Fibroblast of lung (primary cell): ENCODE measurements around the gene MPV17L2. TPM values are rescaled to one million over a fixed set of nuclear protein-coding genes. Genes with fewer than 3 reads are reported as not detected.

Source experiments
- DNase-seq, 2 donors: peaks; one replicate each; pipeline versions ENCODE4 v3.0.0 to v3.0.0-alpha.2; 2010; ENCODE audit warnings: low read depth in 2 of 2
- H2AFZ ChIP-seq: 2 replicates; pipeline ENCODE4 v1.5.1; 2012; ENCODE audit warnings: low read length, control low read depth, inconsistent platforms
- H3K27ac ChIP-seq: 2 replicates; pipeline ENCODE4 v1.5.1; 2011; ENCODE audit warnings: low read length, control low read depth; ENCODE audit not compliant: insufficient read depth
- H3K27me3 ChIP-seq: 2 replicates; pipeline ENCODE4 v1.5.1; 2011; ENCODE audit warnings: mild to moderate bottlenecking, low read length; ENCODE audit not compliant: control insufficient read depth, insufficient read depth
- H3K36me3 ChIP-seq: 2 replicates; pipeline ENCODE4 v1.5.1; 2011; ENCODE audit warnings: low read length; ENCODE audit not compliant: control insufficient read depth, insufficient read depth
- H3K4me1 ChIP-seq: 2 replicates; pipeline ENCODE4 v1.5.1; 2011; ENCODE audit warnings: low read length; ENCODE audit not compliant: control insufficient read depth, insufficient read depth; ENCODE audit errors: extremely low read depth
- H3K4me2 ChIP-seq: 2 replicates; pipeline ENCODE4 v1.5.1; 2011; ENCODE audit warnings: low read length, control low read depth; ENCODE audit not compliant: insufficient read depth; ENCODE audit errors: extremely low read depth
- H3K4me3 ChIP-seq, 4 experiments: fragments of 200-600 bp in 1 of 4; sonication (generic) in 1 of 4; replicated peaks in 1 of 4; 2 replicates each; pipeline ENCODE4 v1.5.1; 2011 to 2016; ENCODE audit warnings: low read length in 4 of 4, low read depth in 3 of 4, mild to moderate bottlenecking in 3 of 4, control low read depth in 2 of 4, inconsistent platforms in 1 of 4, mixed read lengths in 1 of 4; ENCODE audit not compliant: insufficient read depth in 1 of 4; ENCODE audit errors: control extremely low read depth in 1 of 4
- H3K79me2 ChIP-seq: 2 replicates; pipeline ENCODE4 v1.5.1; 2012; ENCODE audit warnings: mild to moderate bottlenecking, low read length, inconsistent platforms; ENCODE audit not compliant: control insufficient read depth, insufficient read depth
- H3K9ac ChIP-seq: 2 replicates; pipeline ENCODE4 v1.5.1; 2011; ENCODE audit warnings: mild to moderate bottlenecking, low read length, control low read depth; ENCODE audit not compliant: insufficient read depth
- H3K9me3 ChIP-seq: 2 replicates; pipeline ENCODE4 v1.5.1; 2012; ENCODE audit warnings: low read depth, low read length; ENCODE audit not compliant: control insufficient read depth, insufficient read depth
- H4K20me1 ChIP-seq: 2 replicates; pipeline ENCODE4 v1.5.1; 2011; ENCODE audit warnings: low read length; ENCODE audit not compliant: control insufficient read depth, insufficient read depth; ENCODE audit errors: extremely low read depth
- CTCF ChIP-seq, 2 donors: IDR thresholded peaks in 1 of 2; conservative IDR thresholded peaks in 1 of 2; 1 replicate in 1 of 2; 2 replicates in 1 of 2; pipeline ENCODE4 v1.5.1; 2011 to 2012; ENCODE audit warnings: low read length in 2 of 2, control low read depth in 1 of 2, inconsistent platforms in 1 of 2, low read depth in 1 of 2, mild to moderate bottlenecking in 1 of 2
- EZH2 ChIP-seq: IDR thresholded peaks from 2 replicates; pipeline ENCODE4 v1.5.1; 2012; ENCODE audit warnings: low read length, control low read depth, mild to moderate bottlenecking; ENCODE audit errors: missing control alignments
- polyA plus RNA-seq, 2 donors: library from polyadenylated mRNA; depleted of rRNA in 1 of 2; stranded (reverse) in 1 of 2; unstranded in 1 of 2; fragments of >200 nt; gene quantifications; 2 replicates each; pipeline ENCODE4 v1.2.1, GENCODE V29; 2011 to 2012; ENCODE audit warnings: missing spikeins in 1 of 2
- total RNA-seq: library from RNA; depleted of rRNA; stranded (reverse); fragments of >200 nt; gene quantifications from 2 replicates; pipeline ENCODE4 v1.2.1, GENCODE V29; 2014

MPV17L2 gene
- total and polyA plus RNA-seq, 2 donors (not counting 1 experiment from before 2014, with no cell fraction given) = 4.1 to 9.4 TPM

GRCh38 chr19:18229915-18230314 is 36.9 kb downstream of the MPV17L2 start:
- Histone ChIP-seq H3K36me3 (no peaks in the 10 kb centered on the region), H3K4me1 (no peaks in the 10 kb centered on the region), H3K79me2 (no peaks in the 10 kb centered on the region), H3K4me2 (no peak overlapping the region), H3K9ac (no peak overlapping the region), H3K27ac (no peak overlapping the region), H2AFZ (no peak overlapping the region), H3K4me3 (no peak overlapping the region), H3K27me3 (peaks cover 11% of the 10 kb centered on the region), H4K20me1 (no peaks in the 10 kb centered on the region), H3K9me3 (no peaks in the 10 kb centered on the region)
- TF ChIP-seq EZH2 = no peak
- no peak for DNase-seq

GRCh38 chr19:18230941-18231734 is 38.1 kb downstream of the MPV17L2 start:
- DNase-seq = no peak
- Histone ChIP-seq H3K4me1 (no peaks in the 10 kb centered on the region), H2AFZ (no peak overlapping the region), H3K9me3 (no peaks in the 10 kb centered on the region), H4K20me1 (no peaks in the 10 kb centered on the region), H3K4me3 (no peak overlapping the region), H3K27ac (no peak overlapping the region), H3K27me3 (peaks cover 11% of the 10 kb centered on the region), H3K79me2 (no peaks in the 10 kb centered on the region), H3K9ac (no peak overlapping the region), H3K4me2 (no peak overlapping the region), H3K36me3 (no peaks in the 10 kb centered on the region)
- TF ChIP-seq CTCF (conservative IDR thresholded peaks at IDR 0.05 in 1 of 2, IDR thresholded peaks at IDR 0.05 in 1 of 2; ENCODE audit: low read depth in 1 of 2, low read length in 2 of 2) = no peak
- TF ChIP-seq EZH2 = no peak

GRCh38 chr19:18231775-18232174 is 38.8 kb downstream of the MPV17L2 start:
- Histone ChIP-seq H3K4me3 (no peak overlapping the region), H3K36me3 (no peaks in the 10 kb centered on the region), H2AFZ (no peak overlapping the region), H3K27me3 (peaks cover 11% of the 10 kb centered on the region), H3K4me1 (no peaks in the 10 kb centered on the region), H4K20me1 (no peaks in the 10 kb centered on the region), H3K9me3 (no peaks in the 10 kb centered on the region), H3K4me2 (no peak overlapping the region), H3K79me2 (no peaks in the 10 kb centered on the region), H3K27ac (no peak overlapping the region), H3K9ac (no peak overlapping the region)
- no peak for DNase-seq
- TF ChIP-seq CTCF (conservative IDR thresholded peaks at IDR 0.05 in 1 of 2, IDR thresholded peaks at IDR 0.05 in 1 of 2; ENCODE audit: low read depth in 1 of 2, low read length in 2 of 2) = no peak
- no peak for TF ChIP-seq EZH2
